T47D (cell line): ENCODE measurements around the gene TNIK.

Experiments
- DNase-seq, 2 experiments: peaks; one replicate each; pipeline versions ENCODE4 v3.0.0 to v3.0.0-alpha.2; 2011 to 2012; ENCODE audit warnings: low read depth in 1 of 2, low spot score in 1 of 2
- JUND ChIP-seq: IDR thresholded peaks from 2 replicates; pipeline ENCODE4 v1.6.1; 2012; ENCODE audit warnings: low read depth
- in situ Hi-C: cut with HindIII; loops from 2 replicates; pipeline ENCODE4 v1.10.0; 2016; ENCODE audit warnings: low sequenced_read_pairs, low pct_unique_long_range_greater_than_20kb

Gene TNIK

GRCh38 chr3:171057072-171057471 lies 403.1 kb downstream of the TNIK start:
- DNase-seq, result no peak
- no peak for TF ChIP-seq JUND
- in situ Hi-C loops, result no loop called here

GRCh38 chr3:171056528-171056927 lies 403.7 kb downstream of the TNIK start:
- in situ Hi-C loops, result no loop called here
- no peak for TF ChIP-seq JUND
- no peak for DNase-seq

- in situ Hi-C loops, result no loop called here
- no peak for TF ChIP-seq JUND
- DNase-seq, result no peak
These were observed 404.6 kb downstream of the TNIK start for GRCh38 chr3:171055336-171056178.

- no peak for DNase-seq
- in situ Hi-C loops, result no loop called here
- no peak for TF ChIP-seq JUND
These were observed 405.3 kb downstream of the TNIK start for GRCh38 chr3:171054921-171055320.

- TF ChIP-seq JUND, result no peak
- in situ Hi-C loops, result no loop called here
These were observed 406.0 kb downstream of the TNIK start for GRCh38 chr3:171054231-171054630.

GRCh38 chr3:171049861-171050444 lies 410.3 kb downstream of the TNIK start:
- in situ Hi-C loops, result no loop called here
- TF ChIP-seq JUND, result no peak
- peak; percentile 80 to 86 for DNase-seq

More at GRCh38 chr3:171054231-171054630, 406.0 kb downstream of the TNIK start:
- DNase-seq, result no peak

GRCh38 chr3:171046760-171047159 lies 413.4 kb downstream of the TNIK start:
- no peak for TF ChIP-seq JUND
- in situ Hi-C loops, result no loop called here
- DNase-seq, result no peak

GRCh38 chr3:171044835-171045793 lies 415.1 kb downstream of the TNIK start:
- in situ Hi-C loops, result no loop called here
- TF ChIP-seq JUND, result no peak
- DNase-seq, result peak in 1 of 2 experiments; percentile 47

GRCh38 chr3:171044384-171044783 lies 415.8 kb downstream of the TNIK start:
- no peak for TF ChIP-seq JUND
- DNase-seq, result no peak
- in situ Hi-C loops, result no loop called here

- DNase-seq, result no peak
- TF ChIP-seq JUND, result no peak
- in situ Hi-C loops, result no loop called here
These were observed 420.5 kb downstream of the TNIK start for GRCh38 chr3:171039674-171040073.

GRCh38 chr3:171038342-171038741 lies 421.9 kb downstream of the TNIK start:
- in situ Hi-C loops, result no loop called here
- DNase-seq, result no peak
- TF ChIP-seq JUND, result no peak

- DNase-seq, result no peak
- in situ Hi-C loops, result no loop called here
- TF ChIP-seq JUND, result no peak
These were observed 431.4 kb downstream of the TNIK start for GRCh38 chr3:171028779-171029232.
